SK-N-SH treated with all-trans-retinoic acid at 6 μM for 48 hours (cell line): Measurements from ENCODE around the gene TRIM73.
"Not testable (repeated sequence)": the region's sequence is repeated elsewhere in the genome, so short reads cannot be mapped to it uniquely, and the experiment has no call there.

Source experiments
- ARNTL ChIP-seq: fragments of 450-650 bp; formaldehyde crosslinking; IDR thresholded peaks from 2 replicates; pipeline ENCODE4 v1.5.0; 2020; ENCODE audit warnings: low read depth, mild to moderate bottlenecking, moderate library complexity, borderline replicate concordance
- BACH2 ChIP-seq: fragments of 250-450 bp; sonication (Bioruptor Pico); IDR thresholded peaks from 2 replicates; pipeline ENCODE4 v1.9.0; 2021; ENCODE audit warnings: mild to moderate bottlenecking, borderline replicate concordance
- ESRRG ChIP-seq: fragments of 250-450 bp; sonication (Bioruptor Pico); IDR thresholded peaks from 2 replicates; pipeline ENCODE4 v1.6.1; 2021; ENCODE audit warnings: mild to moderate bottlenecking
- GLIS3 ChIP-seq: fragments of 250-450 bp; sonication (Bioruptor Pico); IDR thresholded peaks from 2 replicates; pipeline ENCODE4 v1.5.0; 2020; ENCODE audit warnings: mild to moderate bottlenecking, moderate library complexity
- OSR1 ChIP-seq: fragments of 250-450 bp; sonication (Bioruptor Pico); IDR thresholded peaks from 2 replicates; pipeline ENCODE4 v1.8.0; 2022; ENCODE audit warnings: moderate library complexity, mild to moderate bottlenecking, inconsistent platforms
- PATZ1 ChIP-seq: fragments of 250-450 bp; sonication (Bioruptor Pico); IDR thresholded peaks from 2 replicates; pipeline ENCODE4 v1.8.0; 2020; ENCODE audit warnings: mild to moderate bottlenecking, moderate library complexity, borderline replicate concordance
- PPARA ChIP-seq: fragments of 250-450 bp; sonication (Bioruptor Pico); IDR thresholded peaks from 2 replicates; pipeline ENCODE4 v1.5.0; 2020; ENCODE audit warnings: mild to moderate bottlenecking, borderline replicate concordance
- RARB ChIP-seq: fragments of 250-450 bp; sonication (Bioruptor Pico); IDR thresholded peaks from 2 replicates; pipeline ENCODE4 v1.8.0; 2021; ENCODE audit warnings: mild to moderate bottlenecking, moderate library complexity
- SNAI2 ChIP-seq: fragments of 250-450 bp; sonication (Bioruptor Pico); IDR thresholded peaks from 2 replicates; pipeline ENCODE4 v1.5.0; 2020; ENCODE audit warnings: mild to moderate bottlenecking, moderate library complexity
- ZFP3 ChIP-seq: fragments of 250-450 bp; sonication (Bioruptor Pico); IDR thresholded peaks from 2 replicates; pipeline ENCODE4 v1.5.0; 2020; ENCODE audit warnings: mild to moderate bottlenecking, moderate library complexity
- ZNF565 ChIP-seq: fragments of 450-650 bp; formaldehyde crosslinking; conservative IDR thresholded peaks from 2 replicates; pipeline ENCODE4 v1.5.0; 2020; ENCODE audit warnings: low read depth, mild to moderate bottlenecking, moderate library complexity
- TF ChIP-seq, protein P1 (sequence below): fragments of 250-450 bp; sonication (Bioruptor Pico); IDR thresholded peaks from 2 replicates; pipeline ENCODE4 v1.5.1; 2020; ENCODE audit warnings: low read depth, mild to moderate bottlenecking, moderate library complexity
- TF ChIP-seq, protein P2 (sequence below): fragments of 250-450 bp; sonication (Bioruptor Pico); IDR thresholded peaks from 2 replicates; pipeline ENCODE4 v1.8.0; 2021; ENCODE audit warnings: low read depth, mild to moderate bottlenecking, moderate library complexity, borderline replicate concordance

DNA sequence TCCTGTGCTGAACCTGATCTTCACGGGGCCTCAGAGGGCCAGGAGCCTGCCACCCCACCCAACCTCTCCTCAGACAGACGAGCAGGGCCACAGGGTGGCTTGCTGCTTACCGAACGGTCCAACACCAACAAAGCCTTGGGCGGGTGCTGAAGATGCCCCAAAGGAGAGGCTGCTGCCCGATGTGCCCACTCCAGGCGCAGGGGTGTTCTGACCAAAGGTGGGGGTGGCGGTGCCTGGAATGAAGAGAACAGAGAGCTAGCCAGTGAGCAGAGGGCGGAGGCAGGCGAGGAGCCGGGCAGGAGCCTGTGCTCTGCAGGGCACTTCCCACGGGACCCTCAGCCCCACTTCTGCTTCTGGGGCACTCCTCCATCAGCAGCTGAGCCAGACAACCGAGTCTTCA lies 23.8 kb downstream of the TRIM73 start:
- TF ChIP-seq GLIS3, BACH2, ARNTL, RARB, PATZ1, OSR1, ZNF565, PPARA, ESRRG, ZFP3, SNAI2 (CRISPR knock-in tag): not testable (repeated sequence)
- TF ChIP-seq, protein P1, sequence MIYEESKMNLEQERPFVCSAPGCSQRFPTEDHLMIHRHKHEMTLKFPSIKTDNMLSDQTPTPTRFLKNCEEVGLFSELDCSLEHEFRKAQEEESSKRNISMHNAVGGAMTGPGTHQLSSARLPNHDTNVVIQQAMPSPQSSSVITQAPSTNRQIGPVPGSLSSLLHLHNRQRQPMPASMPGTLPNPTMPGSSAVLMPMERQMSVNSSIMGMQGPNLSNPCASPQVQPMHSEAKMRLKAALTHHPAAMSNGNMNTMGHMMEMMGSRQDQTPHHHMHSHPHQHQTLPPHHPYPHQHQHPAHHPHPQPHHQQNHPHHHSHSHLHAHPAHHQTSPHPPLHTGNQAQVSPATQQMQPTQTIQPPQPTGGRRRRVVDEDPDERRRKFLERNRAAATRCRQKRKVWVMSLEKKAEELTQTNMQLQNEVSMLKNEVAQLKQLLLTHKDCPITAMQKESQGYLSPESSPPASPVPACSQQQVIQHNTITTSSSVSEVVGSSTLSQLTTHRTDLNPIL (CRISPR knock-in tag): not testable (repeated sequence)
- TF ChIP-seq, protein P2, sequence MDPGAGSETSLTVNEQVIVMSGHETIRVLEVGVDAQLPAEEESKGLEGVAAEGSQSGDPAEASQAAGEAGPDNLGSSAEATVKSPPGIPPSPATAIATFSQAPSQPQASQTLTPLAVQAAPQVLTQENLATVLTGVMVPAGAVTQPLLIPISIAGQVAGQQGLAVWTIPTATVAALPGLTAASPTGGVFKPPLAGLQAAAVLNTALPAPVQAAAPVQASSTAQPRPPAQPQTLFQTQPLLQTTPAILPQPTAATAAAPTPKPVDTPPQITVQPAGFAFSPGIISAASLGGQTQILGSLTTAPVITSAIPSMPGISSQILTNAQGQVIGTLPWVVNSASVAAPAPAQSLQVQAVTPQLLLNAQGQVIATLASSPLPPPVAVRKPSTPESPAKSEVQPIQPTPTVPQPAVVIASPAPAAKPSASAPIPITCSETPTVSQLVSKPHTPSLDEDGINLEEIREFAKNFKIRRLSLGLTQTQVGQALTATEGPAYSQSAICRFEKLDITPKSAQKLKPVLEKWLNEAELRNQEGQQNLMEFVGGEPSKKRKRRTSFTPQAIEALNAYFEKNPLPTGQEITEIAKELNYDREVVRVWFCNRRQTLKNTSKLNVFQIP (CRISPR knock-in tag): not testable (repeated sequence)
